HG03159 (cell line): ENCODE data around the gene AP1M2.
A peak's percentile ranks its signal among the peaks of the same experiment; 100 is the strongest.
"Not testable (repeated sequence)": the region's sequence is repeated elsewhere in the genome, so short reads cannot be mapped to it uniquely, and the experiment has no call there.

Source experiments
- ATAC-seq: cut with Tn5 transposase; IDR thresholded peaks from one replicate; pipeline ENCODE4 v1.9.1; 2021; ENCODE audit warnings: mild to moderate bottlenecking, moderate library complexity; ENCODE audit not compliant: unreplicated experiment

AP1M2 gene

GRCh38 chr19:10543420-10544241 is 43.5 kb downstream of the AP1M2 start, which contains the start of gene ATG4D:
TSS of gene ATG4D (plus strand) at chr19:10543904. CDS start at chr19:10544091, 187 bp downstream.
- ATAC-seq: peak; percentile 65

GRCh38 chr19:10543059-10543419 is 44.1 kb downstream of the AP1M2 start:
- ATAC-seq: no peak

- ATAC-seq: not testable (repeated sequence)
These were observed 48.1 kb downstream of the AP1M2 start for GRCh38 chr19:10539016-10539415.

GRCh38 chr19:10538204-10538983 is 48.7 kb downstream of the AP1M2 start:
- no peak for ATAC-seq

GRCh38 chr19:10537668-10538067 is 49.4 kb downstream of the AP1M2 start:
- ATAC-seq: no peak

- ATAC-seq: no peak
These were observed 51.5 kb downstream of the AP1M2 start for GRCh38 chr19:10535613-10536012.

- ATAC-seq: no peak
These were observed 53.3 kb downstream of the AP1M2 start for GRCh38 chr19:10533646-10534386.

GRCh38 chr19:10532457-10532856 is 54.7 kb downstream of the AP1M2 start:
- ATAC-seq: no peak

GRCh38 chr19:10526887-10527286 is 60.2 kb downstream of the AP1M2 start:
- not testable (repeated sequence) for ATAC-seq

GRCh38 chr19:10525636-10526035 is 61.5 kb downstream of the AP1M2 start:
- no peak for ATAC-seq

- ATAC-seq: no peak
These were observed 63.9 kb downstream of the AP1M2 start for GRCh38 chr19:10523135-10523636.
